ENCODE measurements around the gene CANT1.
"Not testable (repeated sequence)": the region's sequence is repeated elsewhere in the genome, so short reads cannot be mapped to it uniquely, and the experiment has no call there.

CANT1 gene

DNA sequence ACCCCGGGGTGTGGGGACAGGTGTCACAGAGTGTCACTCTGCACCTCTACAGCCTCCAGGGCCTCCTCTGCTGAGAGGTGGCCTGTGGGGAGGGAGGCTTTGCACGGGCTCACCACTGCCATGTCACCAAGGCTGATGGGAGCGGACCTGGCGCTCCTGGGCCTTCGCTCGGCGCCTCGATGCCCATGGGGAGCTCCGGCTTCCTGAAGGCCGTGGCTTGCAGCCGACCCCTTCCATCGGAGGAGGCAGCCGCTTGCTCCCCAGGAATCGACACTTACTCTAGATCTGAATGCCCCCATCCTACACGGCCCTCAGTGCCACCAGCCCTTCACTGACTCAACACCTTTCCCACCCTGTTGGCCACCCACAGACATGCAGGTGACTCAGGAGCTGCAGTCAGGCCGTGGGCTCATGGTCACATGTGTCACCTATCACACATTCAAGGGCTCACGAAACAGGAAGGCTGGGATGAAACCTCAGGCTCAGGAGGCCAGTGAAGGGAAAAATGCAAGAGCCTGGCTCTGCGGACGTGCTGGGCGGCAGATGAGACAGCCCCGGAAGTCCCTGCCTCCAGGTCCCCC is 41.7 kb downstream of the CANT1 start:
- DNase-seq (ENCODE audit: low read depth in 1 of 2, low spot score in 1 of 2): no peak
- in situ Hi-C loops (cut with HindIII; ENCODE audit: low pct_unique_long_range_greater_than_20kb, low sequenced_read_pairs): no loop called here
- no peak for TF ChIP-seq JUND (IDR thresholded peaks at IDR 0.05; ENCODE audit: low read depth)

DNA sequence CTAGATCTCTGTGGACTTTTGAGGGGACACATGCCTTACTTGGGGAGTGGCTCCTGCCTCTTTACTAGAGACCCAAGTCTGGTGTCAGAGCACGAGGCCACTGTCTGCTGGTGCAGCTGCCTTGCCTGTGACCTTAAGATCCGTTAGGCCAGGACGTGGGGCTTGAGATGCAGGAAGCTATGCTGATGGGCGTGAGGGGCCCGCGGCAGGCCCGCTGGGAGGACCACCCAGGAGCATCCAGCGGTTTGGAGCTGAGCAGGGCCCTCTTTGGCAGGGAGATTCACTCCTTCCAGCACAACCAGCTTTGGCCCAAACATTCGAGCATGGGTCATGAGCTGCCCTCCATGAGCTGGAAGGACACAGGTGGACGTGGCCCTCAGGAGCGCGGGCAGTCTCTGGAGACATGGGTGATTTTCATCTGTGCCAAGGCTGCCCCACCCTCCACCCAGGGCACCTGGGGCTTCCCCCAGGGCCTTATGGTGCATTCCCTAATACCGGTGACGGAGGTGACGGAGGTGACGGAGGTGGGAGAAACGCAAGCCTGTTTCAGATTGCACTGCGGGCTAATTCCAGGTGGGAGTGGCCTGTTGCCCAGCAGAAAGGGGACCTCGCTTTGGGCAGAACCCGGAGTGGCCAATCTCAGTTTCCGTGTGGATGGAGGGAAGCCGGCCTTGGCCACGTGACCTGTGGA is 42.5 kb downstream of the CANT1 start:
- DNase-seq (ENCODE audit: low read depth in 1 of 2, low spot score in 1 of 2): no peak
- TF ChIP-seq JUND (IDR thresholded peaks at IDR 0.05; ENCODE audit: low read depth): no peak
- in situ Hi-C loops (cut with HindIII; ENCODE audit: low pct_unique_long_range_greater_than_20kb, low sequenced_read_pairs): no loop called here

DNA sequence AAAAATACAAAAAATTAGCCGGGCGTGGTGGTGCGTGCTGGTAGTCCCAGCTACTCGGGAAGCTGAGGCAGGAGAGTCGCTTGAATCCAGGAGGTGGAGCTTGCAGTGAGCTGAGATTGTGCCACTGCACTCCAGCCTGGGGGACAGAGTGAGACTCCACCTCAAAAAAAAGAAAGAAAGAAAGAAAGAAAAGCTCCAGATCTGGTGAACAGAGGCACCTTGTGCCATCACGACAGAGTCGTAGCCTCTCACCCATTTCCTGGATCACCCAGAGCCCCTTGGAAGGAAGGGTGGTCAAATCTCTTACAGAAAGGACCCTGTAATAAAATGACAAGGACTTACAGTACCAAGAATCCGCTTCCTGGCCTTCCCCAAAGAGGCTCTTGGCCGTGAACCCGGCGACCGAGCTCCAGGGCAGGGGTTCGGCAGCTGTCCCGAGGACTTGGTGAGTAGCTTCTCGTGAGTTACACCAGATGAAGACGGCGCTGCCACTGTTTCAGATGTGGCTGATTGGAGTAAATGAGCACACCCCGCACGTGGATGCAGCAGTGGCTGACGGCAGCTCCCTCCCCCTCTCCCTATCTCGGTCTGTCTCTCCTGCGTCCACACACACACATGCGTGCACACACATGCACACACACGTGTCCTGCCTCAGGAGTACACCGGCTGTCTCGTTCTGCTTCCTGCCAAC is 43.3 kb downstream of the CANT1 start:
- in situ Hi-C loops (cut with HindIII; ENCODE audit: low pct_unique_long_range_greater_than_20kb, low sequenced_read_pairs): no loop called here
- DNase-seq (ENCODE audit: low read depth in 1 of 2, low spot score in 1 of 2): no peak
- no peak for TF ChIP-seq JUND (IDR thresholded peaks at IDR 0.05; ENCODE audit: low read depth)

DNA sequence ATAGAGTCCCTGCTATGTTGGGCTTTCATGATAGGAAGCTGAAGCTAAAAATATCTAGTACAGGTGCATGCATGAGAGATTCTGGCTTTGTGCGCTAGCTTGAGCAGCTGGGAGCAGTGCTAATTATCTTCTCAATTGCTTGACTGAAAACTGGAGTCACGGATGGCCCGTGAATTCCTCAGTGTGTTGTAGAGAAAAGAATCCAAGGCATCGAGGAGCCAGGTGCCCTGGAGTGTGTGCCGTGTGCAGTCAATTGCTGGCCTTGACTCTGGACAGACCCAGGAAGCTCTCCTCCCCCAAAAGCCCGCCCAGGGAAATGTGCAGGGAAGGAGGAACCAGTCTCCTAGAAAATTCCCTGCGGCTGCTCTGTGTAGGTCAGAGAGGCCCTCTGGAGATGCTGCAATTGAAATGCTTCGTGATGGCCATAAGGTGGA is 44.1 kb downstream of the CANT1 start:
- in situ Hi-C loops (cut with HindIII; ENCODE audit: low pct_unique_long_range_greater_than_20kb, low sequenced_read_pairs): no loop called here
- peak in 1 of 2 experiments; percentile 41 for DNase-seq (ENCODE audit: low read depth in 1 of 2, low spot score in 1 of 2)
- TF ChIP-seq JUND (IDR thresholded peaks at IDR 0.05; ENCODE audit: low read depth): no peak

DNA sequence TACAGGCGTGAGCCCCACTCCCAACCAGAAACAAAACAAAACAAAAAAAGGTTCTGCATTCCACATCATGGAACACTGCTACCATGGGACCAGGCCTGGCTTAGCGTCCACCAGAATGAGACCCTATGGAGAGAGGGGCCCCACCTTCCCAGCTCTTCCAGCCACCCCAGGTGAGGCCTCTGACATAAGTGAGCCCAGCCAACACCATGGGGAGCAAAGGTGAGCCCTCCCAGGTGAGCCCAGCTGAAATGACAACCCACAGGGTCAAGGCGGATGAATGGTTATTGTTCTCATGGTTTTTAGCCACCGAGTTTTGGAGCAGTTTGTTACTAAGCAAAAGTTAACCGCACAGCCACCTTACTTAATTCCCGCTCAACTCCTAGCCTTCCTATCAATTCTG is 46.2 kb downstream of the CANT1 start:
- in situ Hi-C loops (cut with HindIII; ENCODE audit: low pct_unique_long_range_greater_than_20kb, low sequenced_read_pairs): no loop called here
- no peak for DNase-seq (ENCODE audit: low read depth in 1 of 2, low spot score in 1 of 2)
- no peak for TF ChIP-seq JUND (IDR thresholded peaks at IDR 0.05; ENCODE audit: low read depth)

DNA sequence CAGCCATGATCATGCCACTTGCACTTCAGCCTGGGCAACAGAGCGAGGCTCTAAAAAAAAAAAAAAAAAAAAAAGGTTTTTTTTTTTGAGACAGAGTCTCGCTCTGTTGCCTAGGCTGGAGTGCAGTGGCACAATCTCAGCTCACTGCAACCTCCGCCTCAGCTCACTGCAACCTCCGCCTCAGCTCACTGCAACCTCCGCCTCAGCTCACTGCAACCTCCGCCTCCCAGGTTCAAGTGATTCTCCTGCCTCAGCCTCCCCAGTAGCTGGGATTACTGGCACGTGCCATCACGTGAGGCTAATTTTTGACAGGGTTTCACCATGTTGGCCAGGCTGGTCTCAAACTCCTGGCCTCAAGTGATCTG is 46.6 kb downstream of the CANT1 start:
- DNase-seq (ENCODE audit: low read depth in 1 of 2, low spot score in 1 of 2); in situ Hi-C loops (cut with HindIII; ENCODE audit: low pct_unique_long_range_greater_than_20kb, low sequenced_read_pairs): not testable (repeated sequence)

DNA sequence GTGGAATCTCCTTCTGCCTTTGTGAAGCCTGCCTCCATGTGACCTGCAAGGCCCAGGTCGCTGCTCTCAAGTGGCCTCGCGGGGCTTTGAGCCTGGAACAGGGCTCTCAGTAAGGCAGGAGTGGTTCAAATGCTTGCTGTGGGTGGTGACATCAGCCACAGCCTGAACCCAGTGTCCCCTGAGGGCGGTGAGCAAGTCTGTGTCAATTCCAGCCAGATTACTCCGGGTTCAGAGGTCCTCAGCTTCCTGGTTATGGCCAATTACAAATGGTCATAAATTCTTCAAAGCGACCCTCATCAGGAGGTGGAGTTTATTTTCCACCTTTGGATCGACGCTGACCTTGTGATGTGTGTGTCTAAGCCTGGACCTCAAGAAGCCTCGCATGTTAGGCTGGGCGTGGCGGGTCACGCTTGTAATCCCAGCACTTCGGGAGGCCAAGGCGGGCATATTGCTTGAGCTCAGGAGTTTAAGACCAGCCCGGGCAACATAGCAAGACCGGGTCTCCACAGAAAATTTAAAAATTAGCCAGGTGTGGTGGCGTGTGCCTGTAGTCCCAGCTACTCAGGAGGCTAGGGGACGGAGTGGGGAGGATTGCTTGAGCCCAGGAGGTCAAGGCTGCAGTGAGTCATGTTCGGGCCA is 47.1 kb downstream of the CANT1 start:
- DNase-seq (ENCODE audit: low read depth in 1 of 2, low spot score in 1 of 2): peak in 1 of 2 experiments; percentile 60
- in situ Hi-C loops (cut with HindIII; ENCODE audit: low pct_unique_long_range_greater_than_20kb, low sequenced_read_pairs): no loop called here
- no peak for TF ChIP-seq JUND (IDR thresholded peaks at IDR 0.05; ENCODE audit: low read depth)

DNA sequence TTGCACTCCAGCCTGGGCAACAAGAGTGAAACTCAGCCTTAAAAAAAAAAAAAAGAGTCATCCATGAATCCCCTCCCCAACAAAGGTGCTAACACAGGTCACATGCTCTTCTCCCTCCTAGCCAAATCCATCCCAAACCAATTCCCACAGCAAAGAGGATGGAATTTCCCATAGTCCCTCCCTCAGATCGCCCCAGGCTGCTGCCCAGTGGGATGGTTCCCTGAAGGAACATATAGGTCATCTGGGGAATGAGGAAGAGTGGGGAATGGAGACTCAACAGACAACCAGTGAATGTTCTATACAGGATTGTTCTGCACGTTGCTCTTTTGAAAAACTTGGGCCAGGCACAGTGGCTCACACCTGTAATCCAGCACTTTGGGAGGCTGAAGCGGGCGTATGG is 48.0 kb downstream of the CANT1 start:
- DNase-seq (ENCODE audit: low read depth in 1 of 2, low spot score in 1 of 2): no peak
- in situ Hi-C loops (cut with HindIII; ENCODE audit: low pct_unique_long_range_greater_than_20kb, low sequenced_read_pairs): no loop called here
- TF ChIP-seq JUND (IDR thresholded peaks at IDR 0.05; ENCODE audit: low read depth): no peak

DNA sequence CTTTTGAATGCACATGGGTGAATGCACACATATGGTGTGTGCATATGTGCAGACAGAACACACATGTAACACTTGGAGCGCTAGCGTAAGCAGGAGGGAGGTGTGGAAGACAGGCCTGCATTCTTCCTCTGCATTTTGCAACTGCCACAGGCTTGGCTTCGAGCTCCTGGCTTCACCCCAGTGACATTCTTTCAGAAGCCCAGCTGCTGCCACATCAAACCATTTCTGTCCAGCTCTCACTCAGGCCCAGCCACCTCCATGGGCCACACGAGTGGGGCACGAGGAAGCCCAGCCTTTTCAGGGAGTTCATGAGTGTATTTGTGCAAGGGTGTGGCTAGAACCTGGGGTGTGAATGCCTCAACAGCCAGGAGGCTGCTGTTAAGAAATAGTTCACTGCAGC is 48.6 kb downstream of the CANT1 start:
- in situ Hi-C loops (cut with HindIII; ENCODE audit: low pct_unique_long_range_greater_than_20kb, low sequenced_read_pairs): no loop called here
- no peak for TF ChIP-seq JUND (IDR thresholded peaks at IDR 0.05; ENCODE audit: low read depth)
- DNase-seq (ENCODE audit: low read depth in 1 of 2, low spot score in 1 of 2): no peak

DNA sequence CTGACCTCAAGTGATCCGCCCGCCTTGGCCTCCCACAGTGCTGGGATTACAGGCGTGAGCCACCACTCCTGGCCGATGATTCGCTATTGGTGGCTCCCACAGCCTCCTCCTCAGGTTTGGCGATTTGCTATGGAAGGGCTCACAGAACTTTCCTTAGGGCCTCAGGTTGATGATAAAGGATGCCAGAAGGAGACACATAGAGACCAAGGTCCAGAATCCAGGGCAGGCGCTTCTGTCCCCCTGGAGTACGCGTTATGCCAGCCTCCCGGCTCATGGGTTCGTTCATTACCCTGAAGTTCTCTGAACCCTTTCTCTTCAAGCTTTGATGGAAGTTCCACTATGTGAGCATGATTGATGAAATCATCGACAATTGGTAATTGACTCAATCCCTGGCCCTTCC is 49.8 kb downstream of the CANT1 start:
- DNase-seq (ENCODE audit: low read depth in 1 of 2, low spot score in 1 of 2): no peak
- in situ Hi-C loops (cut with HindIII; ENCODE audit: low pct_unique_long_range_greater_than_20kb, low sequenced_read_pairs): no loop called here
- TF ChIP-seq JUND (IDR thresholded peaks at IDR 0.05; ENCODE audit: low read depth): no peak

DNA sequence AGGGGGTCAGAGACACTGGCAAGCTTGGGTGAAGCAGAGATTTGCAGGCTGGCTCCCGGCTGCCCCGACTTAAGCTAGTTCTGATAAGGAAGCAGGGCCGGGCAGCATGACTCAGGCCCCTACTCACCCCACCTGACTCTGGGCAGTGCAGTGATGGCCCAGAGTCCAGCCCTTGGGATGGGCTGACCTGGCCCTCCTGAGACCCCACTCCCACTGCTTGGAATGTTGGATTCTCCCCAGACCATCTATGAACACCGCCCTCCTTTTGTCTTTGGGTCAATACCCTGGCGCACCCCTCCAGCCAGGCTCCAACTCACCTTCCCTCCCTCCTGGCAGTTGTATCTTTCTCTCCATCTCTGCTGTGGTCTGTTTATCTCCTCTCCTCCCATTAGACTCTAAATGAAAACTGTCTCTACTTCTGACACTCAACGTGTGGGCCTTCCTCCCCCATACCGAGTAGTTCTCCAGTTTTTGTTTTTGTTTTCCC is 50.9 kb downstream of the CANT1 start:
- no peak for DNase-seq (ENCODE audit: low read depth in 1 of 2, low spot score in 1 of 2)
- no peak for TF ChIP-seq JUND (IDR thresholded peaks at IDR 0.05; ENCODE audit: low read depth)
- in situ Hi-C loops (cut with HindIII; ENCODE audit: low pct_unique_long_range_greater_than_20kb, low sequenced_read_pairs): no loop called here

DNA sequence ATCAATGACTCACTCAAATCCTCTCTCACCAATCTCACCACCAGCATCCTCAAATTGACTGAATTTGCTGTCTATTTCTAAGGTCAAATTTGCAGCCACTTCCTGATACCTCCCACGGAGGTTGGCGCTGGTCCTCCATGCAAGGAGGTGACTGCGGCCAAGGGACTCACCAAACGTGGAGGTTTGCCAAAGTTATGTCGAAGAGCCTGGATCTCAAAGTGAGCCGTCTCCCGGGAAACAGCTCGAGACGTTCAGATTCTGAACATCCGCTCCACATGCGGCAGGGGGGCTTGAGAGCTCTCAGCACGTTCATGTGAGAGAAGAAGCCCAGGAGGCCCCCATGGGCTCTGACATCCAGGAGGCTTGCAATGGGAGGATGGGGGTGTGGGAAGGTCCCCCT is 52.4 kb downstream of the CANT1 start:
- no peak for TF ChIP-seq JUND (IDR thresholded peaks at IDR 0.05; ENCODE audit: low read depth)
- in situ Hi-C loops (cut with HindIII; ENCODE audit: low pct_unique_long_range_greater_than_20kb, low sequenced_read_pairs): no loop called here
- DNase-seq (ENCODE audit: low read depth in 1 of 2, low spot score in 1 of 2): no peak

DNA sequence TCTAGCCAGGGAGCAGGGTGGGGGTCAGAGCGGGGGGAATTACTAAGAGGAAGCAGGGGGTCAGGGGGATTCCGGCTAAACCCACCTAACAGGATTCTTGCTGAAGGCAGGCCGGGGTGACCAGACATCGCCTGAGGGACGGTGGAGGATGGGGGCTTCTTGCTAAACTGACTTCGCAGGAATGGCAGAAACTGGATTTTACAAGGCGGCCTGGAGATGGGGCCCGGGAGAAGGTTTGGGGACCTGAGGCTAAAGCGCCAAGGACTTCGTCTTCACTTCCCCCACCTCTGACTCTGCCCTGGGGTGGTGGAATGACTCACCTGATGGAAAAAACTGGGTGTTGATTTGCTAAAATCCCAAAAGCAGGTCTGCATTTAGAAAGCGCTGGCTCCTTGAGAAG is 53.3 kb downstream of the CANT1 start:
- no peak for DNase-seq (ENCODE audit: low read depth in 1 of 2, low spot score in 1 of 2)
- TF ChIP-seq JUND (IDR thresholded peaks at IDR 0.05; ENCODE audit: low read depth): no peak
- in situ Hi-C loops (cut with HindIII; ENCODE audit: low pct_unique_long_range_greater_than_20kb, low sequenced_read_pairs): no loop called here

Data from T47D (cell line).